MM.1S (cell line): ENCODE results near the gene NPY2R.

Source experiments
- DNase-seq: peaks from one replicate; pipeline ENCODE4 v3.0.0-alpha.2; 2015
- H2AFZ ChIP-seq: fragments of 300-600 bp; sonication (generic); 2 replicates; pipeline ENCODE4 v1.6.0; 2016; ENCODE audit warnings: antibody characterized with exemption, low read length
- H3F3A ChIP-seq: fragments of 300-600 bp; sonication (generic); 2 replicates; pipeline ENCODE4 v1.6.1; 2016; ENCODE audit warnings: mild to moderate bottlenecking, antibody characterized with exemption, low read length, moderate library complexity, mixed read lengths; ENCODE audit not compliant: insufficient read depth
- H3K27ac ChIP-seq: fragments of 300-600 bp; sonication (generic); 2 replicates; pipeline ENCODE4 v1.5.1; 2016; ENCODE audit warnings: mild to moderate bottlenecking, low read length
- H3K27me3 ChIP-seq: fragments of 300-600 bp; sonication (generic); replicated peaks from 2 replicates; pipeline ENCODE4 v1.6.0; 2016; ENCODE audit warnings: low read length; ENCODE audit not compliant: insufficient read depth
- H3K36me3 ChIP-seq: fragments of 300-600 bp; sonication (generic); replicated peaks from 2 replicates; pipeline ENCODE4 v1.6.1; 2016; ENCODE audit warnings: mild to moderate bottlenecking, low read length, mixed read lengths; ENCODE audit not compliant: insufficient read depth
- H3K4me1 ChIP-seq: fragments of 300-600 bp; sonication (generic); 2 replicates; pipeline ENCODE4 v1.6.1; 2016; ENCODE audit warnings: low read length, mixed read lengths
- H3K4me2 ChIP-seq: fragments of 300-600 bp; sonication (generic); 2 replicates; pipeline ENCODE4 v1.6.0; 2016; ENCODE audit warnings: low read depth, low read length
- H3K4me3 ChIP-seq: fragments of 300-600 bp; sonication (generic); 2 replicates; pipeline ENCODE4 v1.5.1; 2016; ENCODE audit warnings: low read length, mixed read lengths
- H3K79me2 ChIP-seq: fragments of 300-600 bp; sonication (generic); 2 replicates; pipeline ENCODE4 v1.6.1; 2016; ENCODE audit warnings: mixed run types, low read length, mixed read lengths
- H3K9ac ChIP-seq: fragments of 300-600 bp; sonication (generic); 2 replicates; pipeline ENCODE4 v1.6.1; 2016; ENCODE audit warnings: low read length, mixed read lengths
- H3K9me2 ChIP-seq: fragments of 300-600 bp; sonication (generic); replicated peaks from 2 replicates; pipeline ENCODE4 v1.6.1; 2016; ENCODE audit warnings: mild to moderate bottlenecking, low read length, mixed read lengths; ENCODE audit not compliant: insufficient read depth
- H3K9me3 ChIP-seq: fragments of 300-600 bp; sonication (generic); replicated peaks from 2 replicates; pipeline ENCODE4 v1.6.1; 2016; ENCODE audit warnings: mild to moderate bottlenecking, low read length, mixed read lengths; ENCODE audit not compliant: insufficient read depth
- H4K20me1 ChIP-seq: fragments of 300-600 bp; sonication (generic); 2 replicates; pipeline ENCODE4 v1.6.1; 2016; ENCODE audit warnings: mild to moderate bottlenecking, low read length, moderate library complexity, mixed read lengths; ENCODE audit not compliant: insufficient read depth
- CTCF ChIP-seq: fragments of 300-600 bp; sonication (generic); IDR thresholded peaks from 2 replicates; pipeline ENCODE4 v1.5.1; 2016; ENCODE audit warnings: antibody characterized with exemption, low read length, mixed read lengths
- EZH2 ChIP-seq: fragments of 300-600 bp; sonication (generic); optimal IDR thresholded peaks from 2 replicates; pipeline ENCODE3; 2017; ENCODE audit warnings: low read depth, mild to moderate bottlenecking, antibody characterized with exemption, low read length, mixed read lengths
- EZH2phosphoT487 ChIP-seq: fragments of 300-600 bp; sonication (generic); IDR thresholded peaks from 2 replicates; pipeline ENCODE4 v1.6.1; 2018; ENCODE audit warnings: antibody characterized with exemption, low read length

Gene NPY2R

GRCh38 chr4:155234206-155234605, 25.8 kb downstream of the NPY2R start:
- Histone ChIP-seq H2AFZ (no peak overlapping the region), H3K36me3 (no peaks in the 10 kb centered on the region), H3K4me2 (no peak overlapping the region), H3K4me3 (no peak overlapping the region), H3K4me1 (no peaks in the 10 kb centered on the region), H3K27me3 (no peaks in the 10 kb centered on the region), H3K27ac (no peak overlapping the region), H3K9me2 (no peaks in the 10 kb centered on the region), H4K20me1 (no peaks in the 10 kb centered on the region), H3F3A (no peaks in the 10 kb centered on the region), H3K79me2 (no peaks in the 10 kb centered on the region), H3K9ac (no peak overlapping the region), H3K9me3 (no peaks in the 10 kb centered on the region)
- TF ChIP-seq EZH2 (no peak), CTCF (no peak), EZH2phosphoT487 (no peak)
- DNase-seq = no peak

GRCh38 chr4:155237567-155237966, 29.1 kb downstream of the NPY2R start:
- H3K4me2 ChIP-seq = no peak overlapping the region
- TF ChIP-seq EZH2phosphoT487 (no peak), CTCF (no peak), EZH2 (no peak)
- H3K4me3 ChIP-seq = no peak overlapping the region
- no peaks in the 10 kb centered on the region for H3K36me3 ChIP-seq
- H3K9ac ChIP-seq = no peak overlapping the region
- H3K9me2 ChIP-seq = no peaks in the 10 kb centered on the region
- no peaks in the 10 kb centered on the region for H3F3A ChIP-seq
- no peak overlapping the region for H3K27ac ChIP-seq
- DNase-seq = no peak
- no peaks in the 10 kb centered on the region for H3K9me3 ChIP-seq
- no peaks in the 10 kb centered on the region for H3K4me1 ChIP-seq
- H2AFZ ChIP-seq = no peak overlapping the region
- H3K27me3 ChIP-seq = no peaks in the 10 kb centered on the region
- no peaks in the 10 kb centered on the region for H4K20me1 ChIP-seq
- no peaks in the 10 kb centered on the region for H3K79me2 ChIP-seq

- Histone ChIP-seq H3K9ac (no peak overlapping the region), H3K4me1 (no peaks in the 10 kb centered on the region), H3K36me3 (no peaks in the 10 kb centered on the region), H3K9me3 (no peaks in the 10 kb centered on the region), H3K4me2 (no peak overlapping the region), H3K27ac (no peak overlapping the region), H3K79me2 (no peaks in the 10 kb centered on the region), H4K20me1 (no peaks in the 10 kb centered on the region), H3F3A (no peaks in the 10 kb centered on the region), H3K4me3 (no peak overlapping the region), H2AFZ (no peak overlapping the region), H3K27me3 (no peaks in the 10 kb centered on the region), H3K9me2 (no peaks in the 10 kb centered on the region)
- DNase-seq = no peak
- no peak for TF ChIP-seq EZH2
- no peak for TF ChIP-seq EZH2phosphoT487
- no peak for TF ChIP-seq CTCF
These were observed 32.8 kb downstream of the NPY2R start for GRCh38 chr4:155241225-155241624.
